Measurements from ENCODE around the gene MPRIP. TPM values are rescaled to one million over a fixed set of nuclear protein-coding genes. Genes with fewer than 3 reads are reported as not detected.
A peak's percentile ranks its signal among the peaks of the same experiment; 100 is the strongest.

Gene MPRIP
- total RNA-seq, 1 donor from 2014 or later, result 863 TPM

- Mint-ChIP-seq H3K4me1 (ENCODE audit: low read depth, unreplicated experiment) (peaks cover 54% of the 10 kb centered on the region), H3K9me3 (ENCODE audit: unreplicated experiment) (peaks cover 34% of the 10 kb centered on the region), H3K4me3 (ENCODE audit: unreplicated experiment) (peak overlapping the region; percentile 50), H3K27ac (ENCODE audit: unreplicated experiment) (peak overlapping the region; percentile 93), H3K36me3 (ENCODE audit: unreplicated experiment) (peaks cover 4% of the 10 kb centered on the region), H3K27me3 (ENCODE audit: unreplicated experiment) (peaks cover 28% of the 10 kb centered on the region)
- DNase-seq, result peak; percentile 73
- TF ChIP-seq CTCF (IDR thresholded peaks at IDR 0.05; ENCODE audit: partially characterized antibody, unreplicated experiment), result no peak
These were observed 10.0 kb upstream of the MPRIP start for GRCh38 chr17:17032131-17032692.

GRCh38 chr17:17033466-17033865 lies 8.8 kb upstream of the MPRIP start:
- Mint-ChIP-seq H3K27me3 (ENCODE audit: unreplicated experiment) (peaks cover 23% of the 10 kb centered on the region), H3K36me3 (ENCODE audit: unreplicated experiment) (peaks cover 4% of the 10 kb centered on the region), H3K27ac (ENCODE audit: unreplicated experiment) (peak overlapping the region; percentile 5), H3K4me3 (ENCODE audit: unreplicated experiment) (no peak overlapping the region), H3K9me3 (ENCODE audit: unreplicated experiment) (peaks cover 32% of the 10 kb centered on the region), H3K4me1 (ENCODE audit: low read depth, unreplicated experiment) (peaks cover 52% of the 10 kb centered on the region)
- no peak for DNase-seq
- TF ChIP-seq CTCF (IDR thresholded peaks at IDR 0.05; ENCODE audit: partially characterized antibody, unreplicated experiment), result no peak

- no peak for DNase-seq
- Mint-ChIP-seq H3K27me3 (ENCODE audit: unreplicated experiment) (peaks cover 19% of the 10 kb centered on the region), H3K27ac (ENCODE audit: unreplicated experiment) (no peak overlapping the region), H3K9me3 (ENCODE audit: unreplicated experiment) (peaks cover 27% of the 10 kb centered on the region), H3K4me3 (ENCODE audit: unreplicated experiment) (no peak overlapping the region), H3K36me3 (ENCODE audit: unreplicated experiment) (peaks cover 4% of the 10 kb centered on the region), H3K4me1 (ENCODE audit: low read depth, unreplicated experiment) (peaks cover 50% of the 10 kb centered on the region)
- TF ChIP-seq CTCF (IDR thresholded peaks at IDR 0.05; ENCODE audit: partially characterized antibody, unreplicated experiment), result no peak
These were observed 8.2 kb upstream of the MPRIP start for GRCh38 chr17:17034026-17034425.

- Mint-ChIP-seq H3K27ac (ENCODE audit: unreplicated experiment) (no peak overlapping the region), H3K27me3 (ENCODE audit: unreplicated experiment) (peaks cover 14% of the 10 kb centered on the region), H3K4me3 (ENCODE audit: unreplicated experiment) (no peak overlapping the region), H3K36me3 (ENCODE audit: unreplicated experiment) (peaks cover 4% of the 10 kb centered on the region), H3K9me3 (ENCODE audit: unreplicated experiment) (peaks cover 21% of the 10 kb centered on the region), H3K4me1 (ENCODE audit: low read depth, unreplicated experiment) (peaks cover 48% of the 10 kb centered on the region)
- DNase-seq, result no peak
- TF ChIP-seq CTCF (IDR thresholded peaks at IDR 0.05; ENCODE audit: partially characterized antibody, unreplicated experiment), result no peak
These were observed 7.7 kb upstream of the MPRIP start for GRCh38 chr17:17034496-17035075.

- no peak for DNase-seq
- Mint-ChIP-seq H3K4me1 (ENCODE audit: low read depth, unreplicated experiment) (peaks cover 48% of the 10 kb centered on the region), H3K9me3 (ENCODE audit: unreplicated experiment) (peaks cover 12% of the 10 kb centered on the region), H3K4me3 (ENCODE audit: unreplicated experiment) (no peak overlapping the region), H3K27ac (ENCODE audit: unreplicated experiment) (no peak overlapping the region), H3K36me3 (ENCODE audit: unreplicated experiment) (no peaks in the 10 kb centered on the region), H3K27me3 (ENCODE audit: unreplicated experiment) (peaks cover 4% of the 10 kb centered on the region)
- TF ChIP-seq CTCF (IDR thresholded peaks at IDR 0.05; ENCODE audit: partially characterized antibody, unreplicated experiment), result no peak
These were observed 6.8 kb upstream of the MPRIP start for GRCh38 chr17:17035490-17035889.
